HCT116 (cell line): ENCODE data around the gene TUT7.
"Not testable (repeated sequence)": the region's sequence is repeated elsewhere in the genome, so short reads cannot be mapped to it uniquely, and the experiment has no call there.

ENCODE experiments used
- CEBPB ChIP-seq: IDR thresholded peaks from 2 replicates; pipeline ENCODE4 v1.6.1; 2012; ENCODE audit warnings: low read depth
- EZH2phosphoT487 ChIP-seq: fragments of 200-600 bp; IDR thresholded peaks from 2 replicates; pipeline ENCODE4 v1.6.1; 2018; ENCODE audit warnings: antibody characterized with exemption, borderline replicate concordance
- ZNF274 ChIP-seq: fragments of 200-500 bp; sonication (Bioruptor generic); IDR thresholded peaks from 2 replicates; pipeline ENCODE4 v1.6.1; 2014; ENCODE audit warnings: mild to moderate bottlenecking, low read depth, low read length, inconsistent platforms
- TF ChIP-seq, protein P1 (sequence below): IDR thresholded peaks from 2 replicates; pipeline ENCODE4 v1.6.1; 2012; ENCODE audit warnings: low read depth
- TF ChIP-seq, protein P2 (sequence below), 3 experiments: fragments of 200-600 bp in 1 of 3; sonication (generic) in 1 of 3; IDR thresholded peaks in 2 of 3; conservative IDR thresholded peaks in 1 of 3; 2 replicates each; pipeline ENCODE4 v1.5.1; 2012 to 2017; ENCODE audit warnings: low read depth in 2 of 3, low read length in 2 of 3, antibody characterized with exemption in 1 of 3, borderline replicate concordance in 1 of 3, control low read depth in 1 of 3, mild to moderate bottlenecking in 1 of 3, mixed read lengths in 1 of 3, mixed run types in 1 of 3, moderate library complexity in 1 of 3; ENCODE audit not compliant: insufficient read depth in 1 of 3

- not testable (repeated sequence) for TF ChIP-seq CEBPB, EZH2phosphoT487, ZNF274
- TF ChIP-seq, protein P1, sequence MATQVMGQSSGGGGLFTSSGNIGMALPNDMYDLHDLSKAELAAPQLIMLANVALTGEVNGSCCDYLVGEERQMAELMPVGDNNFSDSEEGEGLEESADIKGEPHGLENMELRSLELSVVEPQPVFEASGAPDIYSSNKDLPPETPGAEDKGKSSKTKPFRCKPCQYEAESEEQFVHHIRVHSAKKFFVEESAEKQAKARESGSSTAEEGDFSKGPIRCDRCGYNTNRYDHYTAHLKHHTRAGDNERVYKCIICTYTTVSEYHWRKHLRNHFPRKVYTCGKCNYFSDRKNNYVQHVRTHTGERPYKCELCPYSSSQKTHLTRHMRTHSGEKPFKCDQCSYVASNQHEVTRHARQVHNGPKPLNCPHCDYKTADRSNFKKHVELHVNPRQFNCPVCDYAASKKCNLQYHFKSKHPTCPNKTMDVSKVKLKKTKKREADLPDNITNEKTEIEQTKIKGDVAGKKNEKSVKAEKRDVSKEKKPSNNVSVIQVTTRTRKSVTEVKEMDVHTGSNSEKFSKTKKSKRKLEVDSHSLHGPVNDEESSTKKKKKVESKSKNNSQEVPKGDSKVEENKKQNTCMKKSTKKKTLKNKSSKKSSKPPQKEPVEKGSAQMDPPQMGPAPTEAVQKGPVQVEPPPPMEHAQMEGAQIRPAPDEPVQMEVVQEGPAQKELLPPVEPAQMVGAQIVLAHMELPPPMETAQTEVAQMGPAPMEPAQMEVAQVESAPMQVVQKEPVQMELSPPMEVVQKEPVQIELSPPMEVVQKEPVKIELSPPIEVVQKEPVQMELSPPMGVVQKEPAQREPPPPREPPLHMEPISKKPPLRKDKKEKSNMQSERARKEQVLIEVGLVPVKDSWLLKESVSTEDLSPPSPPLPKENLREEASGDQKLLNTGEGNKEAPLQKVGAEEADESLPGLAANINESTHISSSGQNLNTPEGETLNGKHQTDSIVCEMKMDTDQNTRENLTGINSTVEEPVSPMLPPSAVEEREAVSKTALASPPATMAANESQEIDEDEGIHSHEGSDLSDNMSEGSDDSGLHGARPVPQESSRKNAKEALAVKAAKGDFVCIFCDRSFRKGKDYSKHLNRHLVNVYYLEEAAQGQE = not testable (repeated sequence)
- TF ChIP-seq, protein P2, sequence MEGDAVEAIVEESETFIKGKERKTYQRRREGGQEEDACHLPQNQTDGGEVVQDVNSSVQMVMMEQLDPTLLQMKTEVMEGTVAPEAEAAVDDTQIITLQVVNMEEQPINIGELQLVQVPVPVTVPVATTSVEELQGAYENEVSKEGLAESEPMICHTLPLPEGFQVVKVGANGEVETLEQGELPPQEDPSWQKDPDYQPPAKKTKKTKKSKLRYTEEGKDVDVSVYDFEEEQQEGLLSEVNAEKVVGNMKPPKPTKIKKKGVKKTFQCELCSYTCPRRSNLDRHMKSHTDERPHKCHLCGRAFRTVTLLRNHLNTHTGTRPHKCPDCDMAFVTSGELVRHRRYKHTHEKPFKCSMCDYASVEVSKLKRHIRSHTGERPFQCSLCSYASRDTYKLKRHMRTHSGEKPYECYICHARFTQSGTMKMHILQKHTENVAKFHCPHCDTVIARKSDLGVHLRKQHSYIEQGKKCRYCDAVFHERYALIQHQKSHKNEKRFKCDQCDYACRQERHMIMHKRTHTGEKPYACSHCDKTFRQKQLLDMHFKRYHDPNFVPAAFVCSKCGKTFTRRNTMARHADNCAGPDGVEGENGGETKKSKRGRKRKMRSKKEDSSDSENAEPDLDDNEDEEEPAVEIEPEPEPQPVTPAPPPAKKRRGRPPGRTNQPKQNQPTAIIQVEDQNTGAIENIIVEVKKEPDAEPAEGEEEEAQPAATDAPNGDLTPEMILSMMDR (IDR thresholded peaks at IDR 0.05 in 2 of 3, conservative IDR thresholded peaks at IDR 0.05 in 1 of 3; ENCODE audit: borderline replicate concordance in 1 of 3, insufficient read depth in 1 of 3, low read depth in 2 of 3, low read length in 2 of 3) = not testable (repeated sequence)
Measured at GRCh38 chr9:86290341-86290740, 63.9 kb downstream of the TUT7 start.
